Mononuclear cell (primary cell): ENCODE data around the gene PTPRN2. TPM values are rescaled to one million over a fixed set of nuclear protein-coding genes. Genes with fewer than 3 reads are reported as not detected.

Source experiments
- H3K27me3 ChIP-seq: 2 replicates; pipeline ENCODE4 v1.6.0; 2011; ENCODE audit warnings: low read length, control low read depth; ENCODE audit not compliant: insufficient read depth
- H3K4me1 ChIP-seq: 2 replicates; pipeline ENCODE4 v1.5.1; 2011; ENCODE audit warnings: mild to moderate bottlenecking, low read length, control low read depth; ENCODE audit not compliant: insufficient read depth
- H3K4me3 ChIP-seq: 2 replicates; pipeline ENCODE4 v1.5.1; 2011; ENCODE audit warnings: mild to moderate bottlenecking, low read length, moderate library complexity
- H3K9me3 ChIP-seq: 2 replicates; pipeline ENCODE4 v1.5.1; 2011; ENCODE audit warnings: low read depth, mild to moderate bottlenecking, control low read depth, low read length
- total RNA-seq: library from RNA; depleted of rRNA; stranded (reverse); fragments of >200 nt; gene quantifications from one replicate; pipeline ENCODE4 v1.2.3, GENCODE V29; 2012

Gene PTPRN2
- total RNA-seq, 1 donor, result 0.31 TPM

DNA sequence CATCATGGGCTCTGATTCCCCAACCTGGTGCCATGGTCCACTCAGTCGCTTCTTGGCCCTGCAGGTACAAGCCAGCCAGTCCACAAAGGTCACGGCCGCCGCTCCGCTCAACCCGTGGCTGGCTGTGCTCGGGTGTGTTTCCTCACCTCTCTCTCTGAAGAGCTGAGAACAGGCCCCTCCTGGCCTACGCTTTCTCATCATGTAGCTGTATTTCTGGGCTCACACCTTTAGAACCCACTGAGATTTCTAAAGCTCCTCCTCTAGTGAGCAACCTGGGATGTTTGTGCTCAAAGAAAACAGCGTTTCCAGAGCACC, 30.2 kb downstream of the PTPRN2 start:
- no peak overlapping the region for H3K4me3 ChIP-seq
- H3K4me1 ChIP-seq, result no peaks in the 10 kb centered on the region
- H3K27me3 ChIP-seq, result no peaks in the 10 kb centered on the region
- H3K9me3 ChIP-seq, result no peaks in the 10 kb centered on the region

DNA sequence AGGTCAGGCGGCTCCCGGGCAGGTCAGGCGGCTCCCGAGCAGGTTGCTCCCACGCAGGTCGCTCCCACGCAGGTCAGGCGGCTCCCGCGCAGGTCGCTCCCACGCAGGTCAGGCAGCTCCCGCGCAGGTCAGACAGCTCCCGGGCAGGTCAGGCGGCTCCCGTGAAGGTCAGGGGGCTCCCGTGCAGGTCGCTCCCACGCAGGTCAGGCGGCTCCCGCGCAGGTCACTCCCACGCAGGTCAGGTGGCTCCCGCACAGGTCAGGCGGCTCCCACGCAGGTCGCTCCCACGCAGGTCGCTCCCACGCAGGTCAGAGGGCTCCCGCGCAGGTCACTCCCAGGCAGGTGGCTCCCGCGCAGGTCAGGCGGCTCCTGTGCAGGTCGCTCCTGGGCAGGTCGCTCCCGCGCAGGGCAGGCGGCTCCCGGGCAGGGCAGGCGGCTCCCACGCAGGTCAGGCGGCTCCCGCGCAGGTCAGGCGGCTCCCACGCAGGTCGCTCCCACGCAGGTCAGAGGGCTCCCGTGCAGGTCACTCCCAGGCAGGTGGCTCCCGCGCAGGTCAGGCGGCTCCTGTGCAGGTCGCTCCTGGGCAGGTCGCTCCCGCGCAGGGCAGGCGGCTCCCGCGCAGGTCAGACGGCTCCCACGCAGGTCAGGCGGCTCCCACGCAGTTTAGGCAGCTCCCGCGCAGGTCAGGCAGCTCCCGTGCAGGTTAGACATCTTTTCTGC, 30.7 kb downstream of the PTPRN2 start:
- no peaks in the 10 kb centered on the region for H3K4me1 ChIP-seq
- no peaks in the 10 kb centered on the region for H3K9me3 ChIP-seq
- no peaks in the 10 kb centered on the region for H3K27me3 ChIP-seq
- no peak overlapping the region for H3K4me3 ChIP-seq

DNA sequence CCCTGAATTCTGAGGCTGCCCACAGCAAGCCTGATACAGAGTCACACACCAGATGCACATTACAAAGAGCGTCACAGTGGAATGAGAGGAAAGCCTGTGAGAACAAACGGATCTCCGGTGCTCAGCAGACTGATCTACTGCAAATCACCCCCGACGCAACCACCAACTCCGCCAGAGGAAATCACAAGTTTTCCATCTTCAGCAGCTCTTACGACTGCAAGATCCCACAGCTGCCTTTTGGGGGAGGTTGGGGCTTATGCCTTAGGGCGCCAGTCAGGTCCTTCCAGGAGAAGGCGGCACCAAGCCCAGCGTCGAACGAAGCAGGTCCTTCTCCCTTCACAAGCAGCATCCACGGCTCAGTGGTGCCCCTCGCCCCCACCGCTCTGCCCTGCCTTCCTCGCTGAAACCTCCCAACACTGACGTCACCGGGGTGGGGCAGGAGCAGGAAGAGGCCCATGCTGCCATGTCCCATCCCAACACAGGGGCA, 32.5 kb downstream of the PTPRN2 start:
- Histone ChIP-seq H3K4me1 (no peaks in the 10 kb centered on the region), H3K27me3 (no peaks in the 10 kb centered on the region), H3K9me3 (no peaks in the 10 kb centered on the region), H3K4me3 (no peak overlapping the region)

DNA sequence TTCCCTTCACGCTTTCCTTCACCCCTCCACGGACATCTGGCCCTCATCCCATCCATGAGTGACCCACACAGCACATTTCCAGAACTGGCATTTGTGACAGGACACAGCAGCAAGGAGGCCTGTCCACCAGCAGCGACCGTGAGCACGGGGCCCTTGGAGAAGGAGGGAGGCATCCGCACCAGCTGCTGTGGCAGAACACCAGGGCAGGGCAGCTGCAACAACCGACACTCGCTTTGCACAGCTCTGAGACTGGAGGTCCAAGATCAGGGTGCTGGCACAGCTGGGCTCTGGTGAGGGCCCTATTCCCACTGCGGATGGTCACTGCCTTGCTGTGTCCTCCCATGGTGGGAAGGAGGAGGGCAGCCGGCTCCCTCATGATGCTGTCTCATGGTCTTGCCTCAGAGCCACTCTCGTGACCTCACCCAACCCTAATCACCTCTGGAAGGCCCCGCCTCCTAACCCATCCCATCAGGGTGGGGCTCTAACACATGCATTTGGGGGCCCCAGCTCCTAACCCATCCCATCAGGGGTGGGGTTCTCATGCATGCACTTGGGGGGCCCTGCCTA, 36.7 kb downstream of the PTPRN2 start:
- no peak overlapping the region for H3K4me3 ChIP-seq
- H3K4me1 ChIP-seq, result no peaks in the 10 kb centered on the region
- H3K9me3 ChIP-seq, result no peaks in the 10 kb centered on the region

DNA sequence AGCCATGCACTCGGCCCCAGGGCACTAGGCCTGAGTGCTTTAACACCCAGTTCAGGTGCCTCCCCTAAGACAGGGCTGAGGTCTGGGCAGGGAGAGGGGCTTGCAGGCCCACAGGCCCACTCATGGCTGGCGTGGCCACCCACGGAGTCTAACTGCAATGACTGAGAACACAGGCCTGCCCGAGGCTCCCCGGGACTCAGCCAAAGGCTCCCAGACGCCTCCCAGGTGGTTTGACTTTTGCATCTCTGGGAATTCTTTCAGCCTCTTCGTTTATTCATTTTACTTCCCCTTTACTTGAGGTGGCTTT, 37.3 kb downstream of the PTPRN2 start:
- no peaks in the 10 kb centered on the region for H3K27me3 ChIP-seq
- no peaks in the 10 kb centered on the region for H3K9me3 ChIP-seq

More for the DNA sequence above, 36.7 kb downstream of the PTPRN2 start:
- no peaks in the 10 kb centered on the region for H3K27me3 ChIP-seq

DNA sequence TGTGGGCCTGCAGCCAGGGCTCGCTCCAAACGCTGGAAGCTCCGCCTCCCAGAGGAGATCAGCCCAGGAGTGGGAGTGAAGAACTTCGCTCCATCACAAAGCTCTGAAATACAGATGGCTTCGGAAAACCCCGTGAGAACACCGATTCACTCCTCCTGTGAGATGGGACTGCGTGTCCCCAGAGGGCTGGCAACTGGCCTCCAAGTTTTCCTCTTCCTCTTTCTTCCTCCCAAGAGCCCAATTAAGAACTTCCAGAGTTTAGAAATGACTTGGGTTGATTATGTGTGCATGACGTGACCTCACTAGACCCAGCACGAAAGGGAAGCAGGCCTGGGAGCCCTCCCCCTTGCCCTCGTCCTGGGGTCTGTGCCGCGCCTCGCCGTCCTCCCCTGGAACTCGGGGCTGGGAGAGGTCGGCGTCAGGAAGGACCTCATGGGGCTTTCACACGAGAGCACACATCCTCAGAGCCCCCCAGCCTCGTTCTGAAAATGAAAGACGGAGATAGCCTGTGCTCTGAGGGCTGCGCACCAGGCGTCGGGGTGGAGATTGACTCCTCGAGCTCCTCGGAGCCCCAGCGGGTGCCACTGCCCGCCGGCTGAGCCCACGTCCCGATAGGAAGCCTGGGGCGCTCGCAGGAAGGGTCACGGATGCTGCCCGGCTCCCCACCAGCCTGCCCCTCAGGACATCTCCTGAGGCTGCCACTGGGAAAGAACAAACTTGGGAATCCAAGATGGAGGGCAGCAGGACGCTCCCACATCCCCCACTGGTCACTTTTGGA, 37.8 kb downstream of the PTPRN2 start:
- no peaks in the 10 kb centered on the region for H3K4me1 ChIP-seq
- H3K27me3 ChIP-seq, result no peaks in the 10 kb centered on the region
- no peaks in the 10 kb centered on the region for H3K9me3 ChIP-seq
- no peak overlapping the region for H3K4me3 ChIP-seq

More for the DNA sequence above, 37.3 kb downstream of the PTPRN2 start:
- Histone ChIP-seq H3K4me1 (no peaks in the 10 kb centered on the region), H3K4me3 (no peak overlapping the region)

DNA sequence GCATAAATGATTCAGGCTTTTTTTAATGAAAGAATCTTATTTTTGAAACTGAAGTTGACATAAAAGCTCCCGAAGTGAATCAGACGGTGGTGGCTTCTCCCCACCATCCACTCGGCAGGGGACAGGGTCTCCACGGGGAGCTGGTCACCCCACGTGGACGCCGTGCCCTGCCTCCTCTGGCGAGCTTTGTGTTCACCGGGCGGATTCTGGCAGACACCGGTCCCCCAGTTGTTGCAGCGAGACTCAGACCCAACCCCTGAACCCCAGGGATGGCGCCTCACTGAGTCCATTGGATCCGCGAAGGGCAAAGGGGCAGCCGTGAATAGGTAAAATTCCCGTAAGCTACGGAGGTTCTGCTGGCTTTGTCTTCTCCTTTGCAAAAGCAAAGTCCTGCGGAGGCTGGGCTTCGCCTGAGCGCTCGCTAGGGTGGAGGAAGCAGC, 38.4 kb downstream of the PTPRN2 start:
- H3K27me3 ChIP-seq, result no peaks in the 10 kb centered on the region
- H3K4me3 ChIP-seq, result no peak overlapping the region
- no peaks in the 10 kb centered on the region for H3K4me1 ChIP-seq
- no peaks in the 10 kb centered on the region for H3K9me3 ChIP-seq

DNA sequence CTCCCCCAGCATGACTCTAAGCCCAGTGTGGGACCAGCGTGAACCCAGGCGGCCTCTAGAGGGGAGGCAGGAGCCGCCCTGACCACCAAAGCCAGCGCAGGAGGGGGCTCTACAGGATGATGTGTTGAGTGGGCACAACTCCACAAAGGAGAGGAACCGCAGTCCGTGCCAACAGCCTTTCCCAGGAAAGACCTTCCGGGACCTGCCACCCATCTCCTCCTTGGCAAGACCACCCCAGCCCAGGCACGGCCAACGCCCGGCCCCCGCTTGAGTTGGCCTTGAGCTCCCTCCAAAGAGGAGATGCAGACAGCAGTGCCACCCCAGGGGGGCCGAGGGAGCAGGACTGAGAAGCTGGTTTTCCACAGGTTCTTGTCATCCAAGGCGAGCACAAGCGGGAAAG, 38.9 kb downstream of the PTPRN2 start:
- Histone ChIP-seq H3K4me1 (no peaks in the 10 kb centered on the region), H3K27me3 (no peaks in the 10 kb centered on the region), H3K4me3 (no peak overlapping the region), H3K9me3 (no peaks in the 10 kb centered on the region)

DNA sequence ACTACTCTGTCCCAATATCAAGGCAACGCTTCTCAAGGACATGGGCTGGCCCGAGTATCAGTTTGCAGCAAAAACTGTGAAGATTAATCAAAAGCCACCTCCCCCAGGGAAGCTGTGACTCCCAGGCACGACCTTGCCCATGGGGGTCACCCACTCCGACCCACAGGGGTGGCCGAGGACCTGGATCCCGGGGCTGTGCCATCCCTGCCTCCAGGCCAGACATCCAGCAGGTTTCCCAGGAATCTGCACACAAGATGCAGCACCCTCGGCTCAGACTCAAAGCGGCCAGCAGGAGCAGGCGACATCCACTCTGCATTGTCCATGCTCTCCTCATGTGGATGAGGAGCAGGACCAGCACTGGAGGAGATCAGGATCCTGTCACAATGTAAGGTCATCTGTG, 39.8 kb downstream of the PTPRN2 start:
- Histone ChIP-seq H3K4me1 (no peaks in the 10 kb centered on the region), H3K4me3 (no peak overlapping the region), H3K27me3 (no peaks in the 10 kb centered on the region), H3K9me3 (no peaks in the 10 kb centered on the region)

DNA sequence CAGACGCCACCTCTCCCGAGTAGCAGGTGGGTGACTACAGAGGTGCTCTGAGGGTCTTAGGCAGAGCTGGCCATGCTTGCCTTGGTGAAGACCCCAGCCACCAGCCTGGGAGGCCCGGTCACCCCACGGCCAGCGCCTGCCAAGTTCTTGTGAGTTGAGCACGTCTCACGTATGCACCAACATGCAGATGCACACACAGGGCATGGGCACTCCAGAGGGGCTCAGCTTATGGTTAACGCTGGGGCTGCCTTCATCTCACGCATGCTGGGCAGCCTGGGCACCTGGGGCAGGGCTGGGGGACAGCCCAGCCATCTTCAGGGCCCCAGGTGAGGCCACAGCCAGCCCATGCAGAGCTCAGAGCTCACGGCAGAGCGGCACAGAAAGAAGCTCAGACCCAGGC, 41.0 kb downstream of the PTPRN2 start:
- no peak overlapping the region for H3K4me3 ChIP-seq
- H3K27me3 ChIP-seq, result no peaks in the 10 kb centered on the region
- peaks cover under 1% of the 10 kb centered on the region for H3K4me1 ChIP-seq
- no peaks in the 10 kb centered on the region for H3K9me3 ChIP-seq

DNA sequence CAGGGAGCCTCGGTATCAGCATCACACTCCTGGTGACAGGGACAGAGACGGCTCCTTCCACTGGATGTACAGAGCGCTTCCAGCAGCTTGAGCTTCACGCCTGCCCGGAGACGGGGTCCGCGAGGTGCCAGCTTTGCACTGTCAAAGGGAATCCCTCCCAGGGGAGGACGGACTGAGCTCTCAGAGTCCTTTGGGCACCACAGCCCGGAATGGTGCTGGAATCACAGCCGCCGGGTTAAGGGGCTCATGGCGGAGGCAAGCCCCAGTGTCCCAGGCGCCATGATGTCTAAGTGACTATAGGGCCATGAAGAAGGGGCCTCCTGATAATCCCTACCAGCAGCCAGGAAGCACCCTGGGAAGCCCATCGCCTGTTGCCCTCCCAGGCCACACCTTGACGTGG, 41.4 kb downstream of the PTPRN2 start:
- Histone ChIP-seq H3K4me1 (peaks cover 4% of the 10 kb centered on the region), H3K9me3 (no peaks in the 10 kb centered on the region), H3K4me3 (no peak overlapping the region), H3K27me3 (no peaks in the 10 kb centered on the region)

DNA sequence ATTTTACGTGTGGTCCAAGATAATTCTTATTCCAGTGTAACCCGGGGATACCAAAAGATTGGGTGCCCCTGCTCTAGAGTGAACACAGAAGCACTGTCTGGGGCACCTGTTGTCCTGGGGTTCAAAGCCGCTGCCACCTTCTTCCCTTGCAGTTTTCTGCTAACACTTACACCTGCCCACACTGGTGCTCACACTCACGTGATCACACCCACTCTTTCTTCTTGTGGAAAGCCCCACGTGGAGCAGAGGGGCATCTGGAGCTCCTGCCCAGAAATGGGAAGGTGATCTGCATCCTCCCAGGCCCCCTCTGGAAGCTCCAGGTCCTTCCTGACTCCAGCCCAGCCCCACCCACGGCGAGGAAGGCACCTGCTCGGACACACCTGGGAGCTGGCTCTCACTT, 42.9 kb downstream of the PTPRN2 start:
- Histone ChIP-seq H3K9me3 (no peaks in the 10 kb centered on the region), H3K27me3 (no peaks in the 10 kb centered on the region), H3K4me1 (peaks cover 4% of the 10 kb centered on the region), H3K4me3 (no peak overlapping the region)

DNA sequence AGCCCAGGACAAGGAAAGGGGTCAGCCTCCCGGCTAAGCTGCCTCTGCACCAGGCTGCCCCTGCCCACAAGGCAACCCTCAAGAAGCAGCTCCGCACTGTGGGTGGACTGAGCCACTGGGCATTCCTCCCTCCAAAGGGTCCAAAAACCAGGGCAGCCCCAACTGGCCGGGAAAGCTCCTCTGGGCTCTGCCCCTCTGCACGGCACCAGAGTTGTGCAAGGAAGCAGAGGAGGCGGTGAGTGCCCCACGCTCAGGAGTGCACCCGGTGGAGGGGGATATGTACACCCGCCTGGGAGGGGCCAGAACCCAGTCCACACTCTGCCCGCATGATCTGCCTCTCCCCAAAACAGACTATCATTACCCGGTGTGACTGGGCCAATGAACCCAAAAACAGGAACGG, 43.8 kb downstream of the PTPRN2 start:
- H3K4me3 ChIP-seq, result no peak overlapping the region
- no peaks in the 10 kb centered on the region for H3K9me3 ChIP-seq
- peaks cover 4% of the 10 kb centered on the region for H3K4me1 ChIP-seq
- no peaks in the 10 kb centered on the region for H3K27me3 ChIP-seq

DNA sequence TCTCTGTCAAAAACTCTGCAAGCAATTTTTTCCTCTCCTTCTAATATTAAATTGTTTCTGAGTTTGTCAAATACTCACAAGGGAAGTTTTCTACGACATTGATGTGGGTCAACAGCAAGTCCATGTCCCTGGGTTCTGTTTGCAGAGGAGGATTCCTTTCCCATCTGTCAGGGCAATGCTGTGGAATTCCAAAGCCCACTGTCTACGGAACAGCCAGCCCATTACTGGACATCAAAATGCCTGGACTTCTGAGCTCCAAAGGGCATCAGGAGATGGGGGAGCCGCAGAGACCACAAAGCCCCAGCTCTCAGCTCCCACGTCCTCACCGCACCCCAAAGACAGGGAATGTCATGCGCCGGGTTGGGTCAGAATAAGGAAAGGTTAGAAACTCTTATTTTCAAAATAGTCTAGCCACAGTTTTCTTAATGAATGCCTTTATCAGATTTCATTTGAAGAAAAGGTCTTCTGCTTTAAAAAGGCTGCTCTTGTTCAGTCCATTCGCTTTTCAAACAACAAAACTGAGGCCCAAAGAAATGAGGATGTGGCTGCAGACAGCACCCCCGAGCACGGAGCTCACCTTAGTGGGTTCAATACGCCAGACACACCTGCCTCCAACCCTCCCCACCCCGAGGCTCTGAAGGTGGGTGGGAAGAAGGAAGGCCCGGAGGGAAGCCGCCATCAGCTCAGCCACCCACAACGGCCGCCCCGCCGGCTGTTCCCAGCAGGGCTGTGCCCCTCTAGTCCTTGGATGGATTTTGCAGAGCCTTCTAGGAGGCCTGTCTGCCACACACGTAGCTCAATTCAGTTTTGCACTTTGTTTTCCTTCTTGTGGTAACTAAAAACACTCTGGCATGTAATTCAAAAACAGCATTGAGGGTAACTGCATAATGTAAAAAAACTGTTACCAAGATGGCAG, 44.7 kb downstream of the PTPRN2 start:
- no peaks in the 10 kb centered on the region for H3K27me3 ChIP-seq
- peaks cover 4% of the 10 kb centered on the region for H3K4me1 ChIP-seq

More for the DNA sequence above, 44.7 kb downstream of the PTPRN2 start:
- Histone ChIP-seq H3K4me3 (no peak overlapping the region), H3K9me3 (no peaks in the 10 kb centered on the region)
